Measurements from ENCODE around the gene ARMH4.
A peak's percentile ranks its signal among the peaks of the same experiment; 100 is the strongest.

Gene ARMH4, protein sequence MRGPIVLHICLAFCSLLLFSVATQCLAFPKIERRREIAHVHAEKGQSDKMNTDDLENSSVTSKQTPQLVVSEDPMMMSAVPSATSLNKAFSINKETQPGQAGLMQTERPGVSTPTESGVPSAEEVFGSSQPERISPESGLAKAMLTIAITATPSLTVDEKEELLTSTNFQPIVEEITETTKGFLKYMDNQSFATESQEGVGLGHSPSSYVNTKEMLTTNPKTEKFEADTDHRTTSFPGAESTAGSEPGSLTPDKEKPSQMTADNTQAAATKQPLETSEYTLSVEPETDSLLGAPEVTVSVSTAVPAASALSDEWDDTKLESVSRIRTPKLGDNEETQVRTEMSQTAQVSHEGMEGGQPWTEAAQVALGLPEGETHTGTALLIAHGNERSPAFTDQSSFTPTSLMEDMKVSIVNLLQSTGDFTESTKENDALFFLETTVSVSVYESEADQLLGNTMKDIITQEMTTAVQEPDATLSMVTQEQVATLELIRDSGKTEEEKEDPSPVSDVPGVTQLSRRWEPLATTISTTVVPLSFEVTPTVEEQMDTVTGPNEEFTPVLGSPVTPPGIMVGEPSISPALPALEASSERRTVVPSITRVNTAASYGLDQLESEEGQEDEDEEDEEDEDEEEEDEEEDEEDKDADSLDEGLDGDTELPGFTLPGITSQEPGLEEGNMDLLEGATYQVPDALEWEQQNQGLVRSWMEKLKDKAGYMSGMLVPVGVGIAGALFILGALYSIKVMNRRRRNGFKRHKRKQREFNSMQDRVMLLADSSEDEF

DNA sequence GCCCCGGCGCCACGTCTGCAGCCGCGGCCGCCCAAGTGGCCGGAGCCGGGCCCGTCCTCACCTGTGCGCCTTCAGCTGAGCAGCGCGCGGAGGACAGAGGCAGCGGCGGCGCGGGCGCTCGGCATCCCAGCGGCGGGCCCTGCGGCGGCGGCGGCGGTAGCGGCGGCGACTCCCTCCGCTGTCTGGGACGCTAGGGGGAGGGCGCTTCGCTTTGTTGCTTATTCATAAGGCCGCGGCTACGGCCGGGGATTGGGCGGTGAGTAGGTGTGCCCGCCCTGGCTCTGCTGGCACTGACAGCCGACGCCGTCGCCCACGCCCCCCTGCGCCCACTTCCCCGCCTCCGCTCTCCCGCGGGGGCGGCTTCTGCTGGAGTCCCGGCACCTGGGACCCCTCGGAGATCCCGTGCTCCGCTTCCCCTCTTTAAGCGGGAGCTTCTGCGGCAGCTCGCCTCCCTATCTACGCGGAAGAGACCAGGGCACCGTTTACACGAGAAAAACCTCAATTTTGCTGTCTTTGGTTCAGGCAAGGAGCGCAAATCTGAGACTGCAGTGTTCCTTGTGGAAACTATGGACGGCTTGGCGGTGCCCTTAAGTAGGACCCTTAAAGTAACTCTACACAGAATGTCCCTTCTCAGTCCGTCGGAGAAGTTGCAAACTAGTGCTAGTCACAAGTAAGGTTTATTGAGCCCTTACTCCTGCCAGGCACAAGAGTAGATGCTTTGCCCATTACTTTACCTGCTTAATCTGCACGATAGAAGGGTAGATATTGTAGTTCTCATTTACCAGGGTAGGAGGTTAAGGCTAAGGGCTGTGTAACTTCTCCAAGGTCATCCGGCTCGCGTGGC, at the start of gene ARMH4:
ARMH4 (minus strand) TSS at position 200 of the 844 bp plus-strand sequence. CDS start 12,855 bp downstream, outside the sequence.
- DNase-seq, result peak; percentile 84

DNA sequence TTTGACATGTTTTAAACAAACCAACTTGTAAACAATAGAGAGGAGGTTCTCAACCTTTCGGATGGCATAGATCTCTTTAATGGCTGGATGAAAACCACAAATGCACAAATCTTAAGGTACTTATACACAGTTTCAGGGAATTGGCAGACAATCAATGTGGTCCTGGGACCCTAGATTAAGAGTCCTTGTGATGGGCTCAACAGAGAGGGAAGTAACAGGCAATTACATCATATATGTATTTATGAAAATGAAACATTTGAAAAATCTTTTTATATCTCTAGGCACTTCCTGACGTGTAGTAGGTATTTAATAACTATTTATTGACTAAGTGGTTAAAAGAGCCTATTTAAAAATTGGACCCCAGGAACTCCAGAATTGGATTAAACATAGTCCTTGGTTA, 48.8 kb upstream of the ARMH4 start:
- DNase-seq, result no peak

DNA sequence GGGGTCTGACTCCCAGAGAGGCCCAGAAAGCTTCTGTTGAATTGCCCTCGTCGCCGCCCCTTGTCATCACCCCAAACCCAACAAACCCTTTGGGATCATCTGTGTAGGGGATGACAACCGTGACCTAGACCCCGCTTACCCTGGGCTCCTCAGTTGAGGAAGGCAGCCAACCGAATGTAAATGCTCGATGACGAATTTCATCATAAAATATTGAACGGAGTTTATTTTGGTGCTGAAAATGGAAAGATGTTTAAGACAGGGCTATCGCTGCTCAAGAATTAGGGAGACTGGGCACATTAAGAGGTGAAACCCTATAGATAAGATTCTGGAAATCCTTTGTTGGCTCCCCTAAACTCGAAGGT, 48.4 kb upstream of the ARMH4 start:
- no peak for DNase-seq

DNA sequence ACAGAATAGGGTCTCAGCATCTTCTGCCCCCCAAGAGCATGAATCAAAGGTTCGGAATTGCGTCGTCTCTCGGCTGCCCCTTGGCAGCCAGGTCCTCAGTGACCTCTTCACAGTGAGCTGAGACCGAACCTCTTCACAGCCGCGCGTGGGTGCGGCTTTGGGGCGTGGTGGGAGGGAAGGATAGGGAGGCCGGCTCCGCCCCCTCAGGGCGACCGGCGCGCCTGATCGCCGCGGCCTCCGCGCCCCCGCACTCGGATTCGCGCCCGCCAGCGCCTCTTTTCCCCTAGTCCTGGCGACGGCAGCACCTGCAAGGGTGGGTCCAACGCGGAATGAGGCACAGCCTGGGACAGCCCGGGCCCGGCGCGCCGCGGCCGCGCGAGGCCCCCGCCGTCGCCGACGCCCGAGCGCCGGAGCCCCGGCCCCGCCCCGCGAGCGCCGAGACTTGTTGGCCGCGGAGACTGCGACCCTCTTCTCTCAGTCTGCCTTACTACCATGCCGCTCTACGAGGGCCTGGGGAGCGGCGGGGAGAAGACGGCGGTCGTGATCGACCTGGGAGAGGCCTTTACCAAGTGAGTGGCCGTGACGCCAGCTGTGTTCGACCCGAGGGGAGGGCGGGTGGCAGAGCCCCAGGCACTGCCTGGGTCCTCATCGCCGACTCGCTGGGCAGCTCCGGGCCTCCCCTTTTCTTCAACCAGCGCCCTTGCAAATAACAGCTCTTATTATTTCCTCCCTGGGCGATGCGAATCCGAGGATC, 47.9 kb upstream of the ARMH4 start, which contains the start of gene ACTR10:
ACTR10 (plus strand) TSS at position 424 of the 754 bp plus-strand sequence; CDS start at position 493, 69 bp downstream.
- peak; percentile 86 for DNase-seq

DNA sequence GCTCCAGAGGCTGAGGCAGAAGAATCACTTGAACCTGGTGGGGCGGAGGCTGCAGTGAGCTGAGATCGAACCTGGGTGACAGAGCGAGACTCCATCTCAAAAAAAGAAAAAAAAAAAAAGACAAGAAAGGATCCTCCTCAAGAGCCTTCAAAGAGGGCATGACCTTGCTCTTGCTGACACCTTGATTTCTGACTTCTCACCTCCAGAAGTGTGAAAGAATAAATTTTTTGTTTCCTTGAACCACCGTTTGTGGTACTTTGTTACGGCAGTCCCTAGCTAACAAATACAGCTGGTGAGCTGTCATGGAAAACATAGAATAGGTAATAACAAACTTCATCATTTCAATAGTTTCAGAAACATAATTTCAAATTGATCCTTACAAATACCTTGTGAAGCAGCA, 46.1 kb upstream of the ARMH4 start:
- no peak for DNase-seq

DNA sequence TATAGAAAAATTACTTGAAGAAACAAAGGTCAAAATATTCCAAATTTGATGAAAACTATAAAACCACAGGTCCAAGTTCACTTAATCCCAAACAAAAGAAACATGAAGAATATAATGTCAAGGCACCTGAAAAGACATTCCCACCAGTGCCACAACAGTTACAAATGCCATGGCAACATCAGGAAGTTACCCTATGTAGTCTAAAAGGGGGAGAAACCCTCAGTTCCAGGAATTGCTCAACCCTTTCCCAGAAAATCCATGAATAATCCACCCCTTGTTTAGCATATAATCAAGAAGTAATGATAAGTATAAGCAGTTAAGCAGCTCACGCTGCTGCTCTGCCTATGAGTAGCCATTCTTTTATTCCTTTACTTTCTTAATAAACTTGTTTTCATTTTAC, 44.2 kb upstream of the ARMH4 start:
- no peak for DNase-seq

DNA sequence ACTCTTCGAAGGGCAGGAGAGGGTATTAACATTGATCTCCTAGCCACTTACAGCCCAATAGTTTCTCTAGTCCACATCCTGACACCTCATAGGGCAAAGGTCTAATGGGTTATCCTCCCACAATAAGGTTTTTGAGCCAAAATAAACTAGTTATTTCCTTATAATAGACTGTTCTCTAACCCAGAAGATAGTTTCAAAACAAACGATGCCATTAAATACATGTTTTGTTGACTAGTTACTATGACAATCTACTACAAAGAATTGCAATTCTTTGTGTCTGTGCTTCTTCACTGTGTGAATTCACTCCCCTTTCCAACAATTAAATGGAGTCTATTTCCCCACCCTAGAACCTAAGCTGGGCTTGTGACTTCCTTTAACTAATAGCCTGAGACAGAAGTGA, 41.5 kb upstream of the ARMH4 start:
- no peak for DNase-seq

DNA sequence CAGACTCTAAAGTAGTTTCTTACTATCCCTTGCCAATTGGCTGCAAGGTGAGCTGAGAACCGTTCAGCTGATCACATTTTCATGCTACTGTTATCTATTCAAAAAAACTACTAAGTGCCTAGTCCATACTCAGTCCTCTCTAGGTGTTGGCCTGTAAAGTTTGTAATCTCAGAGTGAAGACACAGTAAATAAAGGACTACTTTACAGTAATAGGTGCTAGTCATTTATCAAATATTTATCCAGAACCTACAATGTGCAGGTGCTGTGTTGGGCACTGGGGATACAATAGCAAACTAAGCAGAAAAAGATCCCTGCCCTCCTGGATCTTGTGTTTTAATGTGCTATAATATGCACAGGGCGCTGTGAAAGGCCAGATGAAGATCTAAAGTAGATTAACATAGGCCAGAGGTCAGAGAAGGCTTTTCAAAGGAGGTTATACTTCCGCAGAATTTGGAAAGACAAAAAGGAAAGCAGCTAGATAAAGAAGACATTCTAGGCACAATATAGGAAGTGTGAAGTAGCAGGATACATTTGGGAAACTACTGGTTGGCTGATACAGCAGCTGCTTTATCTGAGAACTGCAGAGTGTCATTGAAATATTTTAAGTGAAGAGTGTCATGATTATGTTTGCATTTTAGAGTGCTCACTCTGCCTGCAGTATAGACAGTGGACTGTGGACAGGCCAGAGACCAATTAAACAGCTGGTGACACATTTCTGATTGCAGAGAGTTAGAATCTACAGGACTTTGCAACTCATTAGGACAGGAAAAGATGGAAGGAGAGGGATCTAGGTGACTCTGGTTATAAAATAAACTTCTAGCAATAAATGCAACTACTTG, 40.0 kb upstream of the ARMH4 start:
- no peak for DNase-seq

DNA sequence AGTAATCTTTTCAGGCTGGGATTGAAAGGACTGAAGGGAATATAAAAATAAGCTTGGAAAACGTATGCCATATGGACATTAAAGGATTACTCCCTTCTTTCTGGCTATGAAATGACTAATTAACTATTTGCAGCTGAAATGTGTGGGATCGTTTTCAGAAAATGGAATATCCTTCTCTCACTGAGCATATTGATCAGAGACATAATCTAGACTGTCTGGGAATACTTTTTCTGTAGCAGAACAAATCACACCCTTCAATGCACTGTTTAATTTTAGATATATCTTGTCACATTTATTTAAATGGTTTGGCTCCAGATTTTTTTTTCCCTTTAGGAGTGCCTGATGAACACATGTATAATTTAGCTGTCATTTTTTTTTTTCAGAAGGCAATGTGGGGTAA, 37.2 kb upstream of the ARMH4 start:
- DNase-seq, result no peak

DNA sequence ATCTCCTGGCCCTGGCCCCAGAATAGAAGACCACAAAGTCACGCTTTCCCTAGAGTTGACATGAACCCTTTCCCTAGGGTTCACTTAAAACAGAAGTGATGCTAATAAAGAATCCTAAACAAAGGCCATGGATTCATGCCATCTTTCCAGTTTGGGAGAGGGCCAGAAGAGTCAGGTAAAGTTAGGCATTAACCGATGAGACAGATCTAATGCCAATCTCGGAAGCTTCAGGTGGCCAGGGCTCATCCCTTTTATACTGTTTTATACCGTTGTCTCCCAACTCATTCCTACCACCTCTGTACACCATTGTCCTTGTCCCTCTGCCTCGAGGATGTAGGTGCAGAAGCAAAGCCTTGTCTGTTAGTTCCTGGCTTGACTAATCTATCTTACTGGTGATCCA, 25.1 kb upstream of the ARMH4 start:
- DNase-seq, result no peak

DNA sequence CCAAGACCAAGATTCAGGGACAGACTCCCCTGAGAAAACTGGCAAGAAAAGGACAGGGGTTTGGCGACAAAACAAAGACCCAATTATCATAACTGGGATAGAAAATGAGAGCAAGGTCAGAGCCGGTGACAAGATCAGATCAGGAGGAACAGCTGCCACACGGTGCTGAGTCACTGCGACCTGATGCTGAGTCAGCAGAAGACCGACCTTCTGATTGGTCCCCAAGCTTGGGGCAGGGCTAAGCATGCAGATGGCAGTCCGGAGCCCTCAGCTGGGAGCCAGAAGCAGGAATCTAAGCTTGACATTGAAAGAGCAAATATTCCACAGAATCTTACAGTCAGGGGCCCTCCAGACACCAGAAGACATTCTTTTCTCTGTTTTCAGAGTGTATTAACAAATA, 19.1 kb upstream of the ARMH4 start:
- peak; percentile 61 for DNase-seq

DNA sequence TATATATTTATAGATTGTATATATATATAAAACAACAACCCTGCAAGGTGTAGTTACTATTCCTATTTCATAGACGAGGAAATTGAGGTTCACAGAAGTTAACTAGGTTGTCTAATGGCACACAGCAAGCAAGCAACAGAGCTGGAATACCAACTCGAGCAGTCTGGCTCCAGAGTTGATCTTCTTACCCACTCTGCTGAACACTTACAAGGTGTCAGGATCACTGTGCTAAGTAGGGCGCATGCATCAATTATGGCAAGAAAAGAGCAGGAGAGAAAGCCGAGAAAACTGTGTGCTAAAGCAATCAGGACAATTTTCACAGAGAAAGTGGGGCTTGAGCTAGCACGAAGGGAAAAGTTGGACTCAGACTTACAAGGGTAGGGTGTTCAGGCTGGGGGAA, 15.9 kb upstream of the ARMH4 start:
- DNase-seq, result no peak

DNA sequence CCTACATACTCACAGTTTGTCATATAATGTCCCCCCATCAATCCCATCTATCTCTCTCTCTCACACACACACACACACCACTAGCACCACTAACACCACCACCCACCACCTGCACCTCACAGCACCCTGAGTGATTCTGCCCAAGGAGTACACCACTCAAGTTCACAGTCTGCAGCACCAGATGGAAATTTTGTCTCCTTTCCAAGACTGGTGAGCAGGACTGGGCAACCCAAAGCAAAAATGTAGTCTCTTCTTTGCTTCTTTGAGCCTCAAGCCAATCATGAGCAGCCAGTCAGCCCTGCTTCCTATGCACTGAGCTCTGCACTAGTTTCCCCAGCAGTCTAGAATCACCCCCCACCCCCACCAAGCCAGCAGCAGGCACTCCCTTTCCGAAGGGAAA, 15.0 kb upstream of the ARMH4 start:
- no peak for DNase-seq

DNA sequence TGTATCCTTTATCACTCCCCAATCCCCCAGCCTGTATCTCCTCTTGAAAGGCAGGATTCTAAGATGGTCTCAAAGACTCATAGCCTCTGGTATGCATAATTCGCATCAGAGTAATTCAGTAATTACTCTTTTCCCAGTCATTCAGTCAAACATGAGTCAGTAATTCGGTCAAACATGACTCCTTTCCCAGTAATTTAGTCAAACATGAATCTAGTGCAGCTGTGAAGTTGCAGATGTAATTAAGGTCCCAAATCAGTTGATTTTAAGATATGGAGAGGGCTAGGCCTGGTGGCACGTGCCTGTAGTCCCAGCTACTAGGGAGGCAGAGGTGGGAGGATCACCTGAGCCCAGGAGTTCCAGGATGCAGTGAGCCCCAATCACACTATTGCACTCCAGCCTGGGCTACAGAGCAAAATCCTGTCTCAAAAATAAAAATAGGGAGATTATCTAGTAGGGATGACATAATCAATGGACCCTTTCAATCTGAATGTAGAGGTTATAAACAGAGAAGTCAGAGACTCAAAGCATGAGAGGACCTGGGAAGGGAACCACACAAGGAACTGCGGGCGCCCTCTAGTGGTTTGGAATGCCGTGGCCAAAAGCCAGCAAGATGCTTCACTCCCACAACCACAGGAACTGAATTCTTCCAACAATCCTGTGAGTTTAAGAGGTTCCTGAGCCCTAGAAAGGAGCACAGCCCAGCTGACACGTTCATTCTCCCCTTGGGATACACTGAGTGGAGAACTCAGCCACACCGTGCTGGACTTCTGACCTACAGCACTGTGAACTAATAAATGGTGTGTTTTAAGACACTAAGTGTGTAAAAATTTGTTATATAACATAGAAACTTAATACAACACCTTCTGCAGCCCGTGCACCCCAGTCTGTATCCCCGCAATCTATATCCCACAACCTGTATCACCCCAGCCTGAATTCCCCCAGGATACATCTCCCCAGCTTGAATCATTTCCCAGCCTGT, 14.3 kb upstream of the ARMH4 start:
- peak; percentile 75 for DNase-seq

DNA sequence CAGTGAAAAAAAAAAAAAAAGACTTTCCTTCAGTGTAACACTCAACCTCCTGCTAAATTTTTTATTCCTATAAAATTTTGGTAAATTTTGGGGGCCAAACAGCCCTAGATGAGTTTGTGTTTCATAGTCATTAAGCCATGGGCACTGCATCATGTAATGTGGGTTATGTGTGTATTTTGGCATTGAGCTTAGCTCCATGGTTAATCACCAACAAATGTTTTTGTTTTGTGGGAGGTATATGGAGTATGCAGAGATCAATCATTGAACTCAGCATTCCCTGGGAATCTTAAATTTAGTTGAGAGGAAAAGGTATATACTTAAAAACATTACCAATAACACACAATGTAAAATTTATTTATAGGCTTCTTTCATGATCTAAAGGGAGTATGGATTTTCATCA, 8.5 kb upstream of the ARMH4 start:
- no peak for DNase-seq

DNA sequence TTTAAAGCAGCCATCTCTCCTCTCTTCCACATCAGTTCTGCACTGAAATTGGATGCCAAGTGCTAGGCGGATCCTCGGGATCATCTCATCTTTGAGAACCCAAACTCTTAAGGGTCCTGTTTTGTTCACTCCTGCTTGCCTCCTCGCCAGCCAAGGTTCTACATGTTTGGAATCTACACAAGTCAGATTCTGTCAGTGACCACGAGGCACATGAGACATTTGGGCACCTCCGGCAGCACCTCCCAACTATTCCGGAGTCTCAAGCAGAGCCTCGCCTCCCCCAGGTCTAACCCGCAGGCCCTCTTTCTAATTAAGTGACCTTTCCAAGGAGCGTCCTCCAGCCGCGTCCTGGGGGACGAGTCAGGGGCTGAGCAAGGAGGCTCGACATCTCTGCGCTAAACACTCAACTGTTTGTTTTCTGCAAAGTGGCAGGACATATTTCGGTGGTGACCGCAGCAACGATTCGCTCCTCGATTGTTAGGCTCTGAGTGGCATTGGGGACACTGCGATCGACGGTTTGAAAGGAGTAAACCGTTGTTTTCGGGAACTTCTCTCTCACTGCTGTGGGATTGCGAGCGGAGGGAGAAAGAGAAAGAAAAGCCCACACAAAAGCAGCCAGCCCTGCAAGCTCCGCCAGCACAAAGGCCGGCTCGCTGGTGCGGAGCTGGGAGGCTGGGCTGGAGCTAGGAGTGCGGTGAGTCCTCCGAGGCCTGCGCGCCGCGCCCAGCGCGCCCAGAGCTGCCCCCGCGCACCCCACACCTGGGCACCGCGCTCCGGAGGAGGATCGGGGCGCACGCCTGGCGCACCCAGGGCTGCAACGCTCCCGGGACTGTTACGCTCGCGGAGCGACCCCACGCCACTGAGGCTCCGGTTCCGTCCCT, 640 bp downstream of the ARMH4 start:
- DNase-seq, result peak; percentile 19

DNA sequence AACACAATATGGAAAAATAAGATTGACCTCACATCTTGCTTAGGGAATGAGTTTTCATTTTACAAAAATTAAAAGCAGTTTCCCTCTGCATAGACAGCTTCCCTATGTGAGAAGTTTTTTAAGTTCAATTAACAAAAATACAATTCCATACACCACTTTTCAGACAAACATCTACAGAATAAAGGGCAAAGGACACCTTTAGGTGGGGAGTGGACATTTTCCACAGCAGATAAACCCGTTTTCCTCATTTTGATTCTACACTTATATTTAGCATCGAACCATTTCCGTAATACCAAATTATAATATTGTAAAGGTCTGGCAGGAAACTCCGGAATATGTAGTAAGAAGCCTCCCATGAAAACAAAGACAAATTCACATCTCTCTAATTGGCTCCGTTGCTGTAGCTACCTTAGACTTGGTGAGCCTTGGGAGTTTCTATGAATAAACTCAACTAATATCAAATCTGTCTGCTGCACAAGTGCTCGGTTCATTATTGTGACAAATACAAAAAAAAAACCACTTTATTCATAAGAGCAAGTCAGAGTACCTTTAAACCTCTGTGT, 1.7 kb downstream of the ARMH4 start:
- DNase-seq, result no peak

DNA sequence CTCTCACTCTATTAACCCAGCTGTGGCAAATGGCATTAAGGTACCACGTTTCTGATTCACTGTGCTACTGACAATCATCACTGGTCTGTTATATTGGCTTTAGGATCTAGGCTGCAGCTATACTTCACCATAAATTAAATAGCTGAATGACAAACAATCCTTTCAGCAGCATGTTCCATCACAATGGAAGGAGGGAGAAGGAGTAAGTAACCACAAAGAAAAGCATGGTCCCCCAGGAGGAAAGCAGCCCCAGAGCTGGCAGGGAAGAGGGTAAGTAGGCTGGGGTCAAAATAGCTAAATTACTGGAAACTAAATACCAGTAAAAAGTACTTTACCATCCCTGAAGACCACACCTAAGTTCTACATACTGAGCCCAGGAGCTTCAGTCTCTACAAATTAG, 2.8 kb downstream of the ARMH4 start:
- DNase-seq, result no peak

DNA sequence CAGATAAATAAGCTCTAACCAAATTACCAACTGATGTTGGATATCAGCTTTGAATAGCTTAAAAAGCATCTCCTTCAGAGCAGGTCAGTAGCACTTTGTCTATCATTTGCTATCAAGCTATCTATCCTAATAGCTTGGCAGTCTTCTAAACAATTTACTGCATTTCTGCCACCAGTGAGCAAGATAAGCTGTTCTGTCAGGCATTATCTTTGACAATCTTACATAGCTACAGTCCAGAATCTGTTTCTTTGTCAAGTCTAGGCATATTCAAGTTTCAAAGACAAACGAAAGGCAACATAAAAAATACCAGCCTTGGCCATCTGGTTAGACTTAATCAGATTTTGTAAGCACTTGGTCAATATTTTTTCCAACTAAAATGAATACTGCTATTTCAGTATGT, 5.6 kb downstream of the ARMH4 start:
- DNase-seq, result no peak
